GM18520 (cell line): ENCODE data around the gene SPATA6L.

Experiments
- ATAC-seq: cut with Tn5 transposase; IDR thresholded peaks from one replicate; pipeline ENCODE4 v1.9.1; 2021; ENCODE audit not compliant: unreplicated experiment

The SPATA6L gene

DNA sequence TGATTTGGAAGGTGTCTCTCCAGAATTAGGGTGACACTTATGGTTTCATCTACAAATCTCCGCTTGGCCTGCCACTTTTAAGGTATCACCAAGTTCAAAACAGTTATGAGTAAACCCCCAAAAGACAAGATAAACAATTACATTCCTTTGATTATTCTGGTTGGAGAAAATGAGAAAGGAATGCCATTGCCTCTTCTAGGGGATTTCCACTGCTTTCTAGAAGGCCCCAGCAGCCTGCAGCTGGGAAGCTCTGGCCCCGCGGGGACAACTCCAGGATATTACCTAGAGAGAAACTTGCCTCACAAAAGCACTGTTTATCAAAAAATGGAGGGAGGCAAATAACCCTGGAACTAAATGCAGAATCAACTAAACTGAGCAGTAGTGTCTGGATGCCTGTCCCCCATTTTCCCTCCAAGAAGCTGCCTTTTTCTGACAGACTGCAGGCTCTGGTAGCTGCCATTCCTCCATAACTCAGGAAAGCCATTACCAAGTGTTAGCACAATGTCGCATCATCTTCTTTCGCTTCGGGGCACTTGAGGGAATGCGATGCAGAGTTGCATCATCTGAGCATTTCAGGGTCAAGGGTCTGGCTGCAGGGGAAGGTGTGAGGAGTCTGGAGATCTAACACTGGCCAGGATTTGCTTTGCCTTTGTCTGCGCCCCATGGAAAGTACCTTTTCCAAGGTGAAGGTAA is 75.7 kb downstream of the SPATA6L start:
- ATAC-seq: no peak

DNA sequence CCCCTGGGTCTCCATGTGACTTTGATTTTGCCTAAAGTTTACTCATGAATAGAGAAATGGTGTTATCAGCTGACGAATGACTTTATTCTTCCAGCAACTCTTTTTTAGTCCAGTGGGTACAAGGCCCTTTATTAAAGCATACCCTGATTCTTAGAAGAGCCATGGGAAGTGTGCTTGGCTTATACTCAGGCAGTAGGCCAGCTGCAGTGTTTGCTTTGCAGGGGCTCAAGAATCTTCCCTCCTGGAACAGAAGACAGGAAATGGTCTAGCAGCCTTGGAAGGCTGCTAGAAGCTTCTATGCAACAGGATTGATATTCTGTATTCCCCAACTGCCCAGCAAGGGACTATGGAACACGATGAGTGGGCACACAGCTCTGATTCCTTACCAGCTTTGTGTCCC is 77.6 kb downstream of the SPATA6L start:
- ATAC-seq: no peak

DNA sequence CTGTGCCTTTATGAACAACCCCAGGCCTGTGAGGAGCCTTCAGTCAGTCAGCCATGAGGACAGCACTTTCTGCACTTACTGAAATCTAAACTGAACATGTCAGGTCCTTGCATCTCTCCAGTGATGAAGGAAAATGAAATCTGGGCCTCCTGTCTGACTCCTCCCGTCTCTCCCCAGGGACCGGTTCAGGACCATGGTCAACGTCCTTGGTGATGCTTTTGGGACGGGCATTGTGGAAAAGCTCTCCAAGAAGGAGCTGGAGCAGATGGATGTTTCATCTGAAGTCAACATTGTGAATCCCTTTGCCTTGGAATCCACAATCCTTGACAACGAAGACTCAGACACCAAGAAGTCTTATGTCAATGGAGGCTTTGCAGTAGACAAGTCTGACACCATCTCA is 81.1 kb downstream of the SPATA6L start:
- no peak for ATAC-seq

DNA sequence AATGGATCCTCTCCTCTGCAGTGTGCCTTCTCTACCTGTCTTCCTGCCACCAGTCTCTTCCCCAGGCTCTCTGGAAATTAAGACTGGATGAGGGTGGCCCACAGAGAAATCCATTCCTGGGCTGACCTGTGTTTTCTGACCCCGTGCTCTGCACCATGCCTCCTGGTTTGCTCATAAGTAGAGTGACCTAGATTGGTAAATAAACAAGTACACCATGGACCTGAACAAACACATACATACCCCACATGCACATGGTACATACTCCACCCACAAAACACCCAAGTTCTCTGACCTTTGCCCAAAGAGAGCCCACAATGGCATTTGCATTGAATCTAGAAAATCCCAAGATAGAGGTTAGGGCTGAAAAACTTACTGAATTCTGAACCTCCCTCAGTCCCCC is 81.6 kb downstream of the SPATA6L start:
- ATAC-seq: no peak

DNA sequence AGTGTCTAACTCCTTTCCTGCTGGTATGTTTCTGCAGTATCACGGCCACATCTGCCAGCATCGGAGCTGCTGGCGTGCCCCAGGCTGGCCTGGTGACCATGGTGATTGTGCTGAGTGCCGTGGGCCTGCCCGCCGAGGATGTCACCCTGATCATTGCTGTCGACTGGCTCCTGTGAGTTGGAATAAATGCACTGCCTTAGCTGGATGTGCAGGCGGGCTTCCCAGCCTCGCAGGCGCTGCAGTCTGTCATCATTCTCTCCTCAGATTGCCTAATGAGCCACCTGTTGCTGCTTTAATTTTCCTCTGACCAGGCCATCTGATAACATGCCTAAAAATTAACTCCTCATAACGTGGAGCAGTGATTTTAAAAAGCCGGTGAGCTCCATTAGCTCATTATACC is 83.3 kb downstream of the SPATA6L start:
- ATAC-seq: no peak

DNA sequence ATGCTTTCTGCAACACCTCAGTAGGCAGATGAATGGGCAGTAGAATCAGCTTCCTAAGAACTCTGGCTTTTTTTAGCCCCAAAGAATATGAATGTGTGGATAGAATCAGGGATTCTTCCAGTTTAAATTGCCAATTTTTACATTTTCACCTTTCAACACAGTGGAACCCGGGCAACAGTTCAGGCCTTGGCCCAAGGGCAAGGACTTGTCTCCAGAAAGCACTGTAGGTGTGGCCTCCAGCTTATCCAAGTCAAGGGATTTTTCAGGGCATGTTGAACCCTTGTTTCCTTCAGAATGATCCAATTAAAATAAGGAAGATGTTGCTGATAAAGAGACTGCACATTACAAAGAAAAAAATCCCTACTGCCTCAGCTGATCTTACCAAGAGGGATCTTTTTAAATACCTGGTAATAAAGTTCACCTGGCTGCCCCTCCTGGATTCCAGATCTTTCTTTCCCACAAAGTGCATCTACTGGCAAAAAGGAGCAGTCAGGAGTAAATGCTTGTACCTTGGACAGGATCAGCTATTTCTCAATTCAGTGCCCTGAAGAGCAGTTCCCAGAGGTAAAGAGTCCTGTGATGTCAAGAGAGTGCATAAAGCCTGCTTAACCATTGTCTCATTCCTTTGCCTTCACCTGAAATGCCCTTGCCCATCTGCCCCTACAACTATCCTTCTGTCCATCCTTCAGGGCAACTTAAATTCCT is 84.3 kb downstream of the SPATA6L start:
- ATAC-seq: no peak

DNA sequence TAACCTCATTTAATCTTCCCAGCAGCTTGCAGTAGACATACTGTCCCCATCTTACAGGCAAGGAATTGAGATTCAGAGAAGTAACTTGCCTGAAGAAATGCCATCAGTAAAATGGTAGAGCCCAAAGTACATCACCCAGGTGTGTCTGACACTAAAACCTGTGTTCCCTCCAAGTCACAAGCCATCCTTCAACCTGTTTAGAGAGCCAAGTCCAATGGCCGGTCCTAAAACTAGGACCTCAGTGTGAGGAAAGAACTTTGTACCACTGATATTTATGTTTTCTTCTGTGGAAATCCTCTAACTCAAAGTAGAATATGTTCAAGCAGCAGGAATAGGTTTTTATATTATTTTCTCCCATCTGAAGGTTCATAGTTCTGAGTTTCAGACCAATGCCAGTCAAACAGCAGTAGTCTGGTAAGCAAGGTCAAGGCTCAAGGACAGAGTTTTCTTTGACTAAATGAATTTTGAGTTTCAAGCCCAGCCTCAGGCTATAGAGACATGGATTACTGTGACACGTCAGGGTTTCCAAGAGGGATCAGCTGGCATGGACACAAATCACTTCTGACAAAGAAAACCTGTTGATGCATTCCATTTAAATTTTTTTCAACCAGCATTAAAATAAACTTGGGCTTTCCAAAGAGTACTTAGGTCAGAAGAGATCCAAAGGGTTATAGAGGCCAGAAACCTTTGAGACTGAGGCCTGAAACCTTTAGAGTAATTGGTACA is 85.1 kb downstream of the SPATA6L start:
- ATAC-seq: no peak

DNA sequence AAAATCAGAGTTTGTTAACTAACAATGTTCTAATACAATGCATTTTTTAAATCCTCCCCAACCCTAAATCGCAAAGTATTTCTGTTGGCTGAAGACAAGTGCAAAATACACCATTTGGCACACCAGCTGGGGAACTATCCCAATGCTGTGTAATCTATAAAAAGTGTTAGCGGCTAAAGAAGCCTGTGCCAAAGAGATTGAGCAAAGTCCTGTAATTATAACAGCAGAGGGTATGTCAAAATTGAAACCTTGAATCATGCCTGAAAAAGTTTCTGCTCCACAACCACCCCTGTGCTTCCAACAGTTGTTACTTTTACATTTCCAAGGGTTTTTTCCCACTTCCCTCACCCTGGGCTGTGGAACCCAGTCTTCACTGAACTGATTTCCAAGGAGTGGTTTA is 87.3 kb downstream of the SPATA6L start:
- no peak for ATAC-seq

DNA sequence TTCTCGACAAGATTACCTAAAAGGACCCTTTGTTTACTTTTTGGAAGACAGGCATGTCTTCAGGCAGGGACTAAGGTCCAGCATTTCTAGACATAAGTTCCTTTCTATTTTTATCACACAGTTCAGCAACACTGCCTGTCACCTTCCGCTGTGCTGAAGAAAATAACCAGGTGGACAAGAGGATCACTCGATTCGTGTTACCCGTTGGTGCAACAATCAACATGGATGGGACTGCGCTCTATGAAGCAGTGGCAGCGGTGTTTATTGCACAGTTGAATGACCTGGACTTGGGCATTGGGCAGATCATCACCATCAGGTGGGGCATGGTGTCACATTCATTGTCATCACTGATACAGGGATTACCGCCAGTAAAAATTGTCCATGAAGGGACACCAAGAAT is 89.8 kb downstream of the SPATA6L start:
- no peak for ATAC-seq

DNA sequence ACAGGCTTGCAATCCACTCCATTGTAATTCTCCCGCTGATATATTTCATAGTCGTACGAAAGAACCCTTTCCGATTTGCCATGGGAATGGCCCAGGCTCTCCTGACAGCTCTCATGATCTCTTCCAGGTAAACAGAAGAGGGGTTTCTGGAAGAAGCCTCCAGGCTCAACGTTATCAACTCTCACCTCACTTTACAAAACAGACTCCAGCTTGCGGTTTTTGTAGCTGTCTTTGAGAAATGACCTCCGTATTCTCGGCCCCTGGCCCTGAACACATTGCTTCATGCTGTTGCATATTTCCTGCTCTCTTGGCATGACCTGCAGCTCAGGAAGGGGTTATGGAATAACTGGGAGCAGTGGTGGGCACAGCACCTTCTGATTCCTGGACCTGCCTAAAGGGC is 90.3 kb downstream of the SPATA6L start:
- no peak for ATAC-seq

DNA sequence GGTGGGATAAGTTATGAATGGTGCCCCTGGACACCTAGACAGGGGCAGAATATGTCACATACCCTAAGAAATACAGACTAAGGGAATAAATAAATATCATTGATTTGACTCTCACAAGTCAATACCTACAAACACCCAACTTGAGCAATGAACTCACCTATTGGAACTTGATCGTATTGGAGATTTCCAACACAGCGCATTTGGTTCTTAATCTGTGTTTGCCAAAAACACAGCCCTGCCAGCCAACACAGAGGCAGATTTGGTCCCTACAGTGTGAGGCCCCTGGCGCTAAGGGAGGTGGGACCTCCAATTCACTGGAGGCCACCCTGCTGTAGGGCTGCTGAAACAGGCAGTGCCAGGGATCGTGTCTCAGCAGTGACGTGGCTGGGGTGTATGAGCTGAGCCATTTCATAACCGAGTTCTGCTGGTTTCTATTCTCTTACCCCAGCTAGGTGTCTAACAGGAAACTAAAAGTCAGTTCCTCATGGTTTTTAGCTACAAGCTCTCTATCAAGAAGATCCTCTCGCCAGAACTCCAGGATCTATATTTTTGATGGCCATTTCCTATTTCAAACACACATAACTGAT is 91.5 kb downstream of the SPATA6L start:
- peak; percentile 89 for ATAC-seq

DNA sequence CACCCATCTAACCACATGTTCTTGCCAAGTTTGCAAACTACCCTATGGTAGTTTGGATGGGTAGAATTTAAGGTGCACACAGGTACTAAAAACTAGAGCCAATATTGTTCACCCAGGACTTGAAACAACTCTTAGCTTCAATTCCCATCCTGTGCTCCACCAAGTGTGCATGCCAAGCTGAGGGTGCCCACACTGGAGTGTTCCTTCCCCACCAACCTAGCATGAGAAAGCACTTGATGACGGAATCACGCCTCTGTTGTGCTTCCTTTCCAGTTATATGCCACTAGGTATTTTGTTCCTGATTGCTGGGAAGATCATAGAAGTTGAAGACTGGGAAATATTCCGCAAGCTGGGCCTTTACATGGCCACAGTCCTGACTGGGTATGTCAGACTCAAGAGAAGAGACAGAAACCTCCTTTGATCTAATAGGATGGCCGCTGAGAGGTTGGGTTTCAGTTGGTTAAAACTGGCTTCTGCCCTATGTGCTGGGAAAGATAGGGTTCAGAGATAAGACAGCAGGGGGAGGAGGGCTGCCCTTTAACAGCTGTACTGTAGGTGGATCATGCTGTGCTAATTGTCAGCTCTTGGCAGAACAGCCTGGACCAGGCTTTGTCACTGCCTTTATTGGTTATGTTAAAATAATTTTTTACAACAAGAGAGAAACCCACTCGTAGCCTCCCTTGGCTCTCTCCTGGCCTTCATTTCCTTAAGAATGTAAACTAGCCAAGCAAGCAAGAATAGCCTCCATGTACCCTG is 92.5 kb downstream of the SPATA6L start:
- ATAC-seq: no peak

DNA sequence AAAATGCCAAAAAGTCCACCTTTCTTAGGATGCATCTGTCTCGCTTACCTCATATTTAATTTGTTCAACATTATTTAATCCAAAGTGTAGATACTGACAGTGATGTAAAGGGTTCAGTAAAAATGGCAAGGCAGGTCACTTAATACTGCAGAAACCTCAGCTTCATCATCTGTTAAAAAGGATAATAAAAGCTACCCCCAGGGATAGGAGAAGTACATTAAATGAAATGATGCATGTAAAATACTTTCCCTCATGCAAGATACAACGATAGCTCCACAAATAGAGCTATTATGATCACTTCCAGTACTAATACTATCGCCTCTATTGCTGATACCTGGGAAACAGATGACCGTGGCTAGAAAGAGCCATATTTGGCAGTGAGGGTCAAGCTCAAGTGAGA is 93.1 kb downstream of the SPATA6L start:
- no peak for ATAC-seq

DNA sequence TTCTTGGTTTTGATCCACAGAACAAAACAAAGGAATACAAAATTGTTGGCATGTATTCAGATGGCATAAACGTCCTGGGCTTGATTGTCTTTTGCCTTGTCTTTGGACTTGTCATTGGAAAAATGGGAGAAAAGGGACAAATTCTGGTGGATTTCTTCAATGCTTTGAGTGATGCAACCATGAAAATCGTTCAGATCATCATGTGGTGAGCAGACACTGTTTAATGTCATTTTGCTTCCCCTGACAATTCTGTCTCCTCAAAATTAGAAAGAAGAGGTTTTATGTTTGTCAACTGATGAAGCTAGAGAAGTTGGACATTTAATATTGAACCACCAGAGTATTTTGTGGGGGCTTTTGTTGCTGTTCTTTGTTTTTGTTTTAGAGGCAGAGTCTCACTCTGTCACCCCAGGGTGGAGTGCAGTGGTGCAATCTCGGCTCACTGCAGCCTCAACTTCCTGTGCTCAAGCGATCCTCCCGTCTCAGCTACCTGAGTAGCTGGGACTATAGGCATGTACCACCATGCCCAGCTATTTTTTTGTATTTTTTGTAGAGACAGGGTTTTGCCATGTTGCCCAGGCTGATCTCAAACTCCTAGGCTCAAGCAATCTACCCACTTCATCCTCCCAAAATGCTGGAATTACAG is 94.0 kb downstream of the SPATA6L start:
- no peak for ATAC-seq

DNA sequence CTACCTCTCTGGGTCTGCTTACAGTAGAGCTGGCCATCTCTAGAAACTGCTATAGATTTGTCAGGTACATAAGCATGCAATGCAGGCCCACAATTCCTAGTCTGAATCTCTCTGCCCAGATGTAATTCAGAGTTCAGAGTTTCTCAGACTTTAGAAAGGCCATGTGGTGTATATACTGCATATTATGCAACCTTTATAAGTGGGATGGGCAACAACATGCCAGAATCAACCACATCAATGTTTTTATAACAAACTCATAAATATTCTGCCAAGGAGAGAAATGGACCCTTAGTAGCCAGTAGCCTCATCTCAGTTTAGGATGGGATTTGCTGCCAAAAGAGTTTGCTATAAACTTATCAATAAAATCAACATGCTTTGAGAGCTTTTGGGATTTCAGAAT is 97.2 kb downstream of the SPATA6L start:
- ATAC-seq: no peak

DNA sequence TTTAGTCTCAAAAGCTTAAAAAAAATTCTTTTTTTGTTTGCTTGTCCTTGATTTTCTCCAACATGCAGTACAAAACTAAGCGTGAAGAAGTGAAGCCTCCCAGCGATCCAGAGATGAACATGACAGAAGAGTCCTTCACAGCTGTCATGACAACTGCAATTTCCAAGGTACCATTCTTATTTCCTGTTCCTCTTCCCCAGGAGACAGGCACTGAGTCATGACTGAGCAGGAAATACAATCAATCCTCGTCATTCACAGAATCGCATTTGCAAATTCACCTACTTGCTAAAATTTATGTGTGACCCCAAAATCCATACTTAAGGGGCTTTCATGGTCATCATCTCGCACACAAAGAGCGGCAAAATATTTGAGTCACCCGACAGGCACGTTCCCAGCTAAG is 98.7 kb downstream of the SPATA6L start:
- ATAC-seq: no peak

DNA sequence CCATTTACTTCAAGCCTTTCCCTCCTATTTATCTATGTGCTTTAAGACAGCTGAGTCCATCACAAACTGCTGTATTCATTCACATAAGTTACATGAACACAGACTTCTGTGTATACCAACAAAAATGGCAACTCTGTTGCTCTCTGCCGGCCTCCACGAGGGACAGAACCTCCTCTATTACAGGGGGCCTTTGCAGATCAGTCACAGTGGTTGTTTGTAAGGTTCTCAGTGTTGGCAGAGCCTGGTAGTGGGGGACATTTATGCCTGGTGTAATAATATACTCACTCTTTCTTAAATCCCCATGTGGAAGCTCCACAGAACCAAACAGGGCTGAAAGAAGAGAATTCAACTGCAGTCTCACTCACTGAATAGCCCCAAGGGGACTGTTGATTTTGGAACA is 99.5 kb downstream of the SPATA6L start:
- no peak for ATAC-seq

DNA sequence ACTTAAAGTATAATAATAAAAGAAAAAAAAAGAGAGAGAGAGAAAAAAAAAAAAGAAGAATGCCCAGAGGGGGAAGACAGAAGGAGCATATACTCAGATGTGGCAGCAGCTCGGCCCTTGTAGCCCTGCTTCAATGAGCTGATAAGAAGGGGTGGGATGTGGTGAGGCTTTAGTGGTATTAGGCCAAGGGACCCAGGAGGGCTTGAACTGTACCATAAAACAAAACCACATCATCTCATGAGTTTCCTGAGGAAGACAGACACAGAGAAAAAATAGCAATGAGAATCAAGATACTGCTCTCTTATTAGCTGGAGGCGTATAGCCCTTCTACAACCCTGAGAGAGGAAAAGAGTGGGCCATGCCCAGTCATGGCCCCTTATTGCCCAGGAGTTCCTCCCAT is 103.2 kb downstream of the SPATA6L start:
- ATAC-seq: no peak

DNA sequence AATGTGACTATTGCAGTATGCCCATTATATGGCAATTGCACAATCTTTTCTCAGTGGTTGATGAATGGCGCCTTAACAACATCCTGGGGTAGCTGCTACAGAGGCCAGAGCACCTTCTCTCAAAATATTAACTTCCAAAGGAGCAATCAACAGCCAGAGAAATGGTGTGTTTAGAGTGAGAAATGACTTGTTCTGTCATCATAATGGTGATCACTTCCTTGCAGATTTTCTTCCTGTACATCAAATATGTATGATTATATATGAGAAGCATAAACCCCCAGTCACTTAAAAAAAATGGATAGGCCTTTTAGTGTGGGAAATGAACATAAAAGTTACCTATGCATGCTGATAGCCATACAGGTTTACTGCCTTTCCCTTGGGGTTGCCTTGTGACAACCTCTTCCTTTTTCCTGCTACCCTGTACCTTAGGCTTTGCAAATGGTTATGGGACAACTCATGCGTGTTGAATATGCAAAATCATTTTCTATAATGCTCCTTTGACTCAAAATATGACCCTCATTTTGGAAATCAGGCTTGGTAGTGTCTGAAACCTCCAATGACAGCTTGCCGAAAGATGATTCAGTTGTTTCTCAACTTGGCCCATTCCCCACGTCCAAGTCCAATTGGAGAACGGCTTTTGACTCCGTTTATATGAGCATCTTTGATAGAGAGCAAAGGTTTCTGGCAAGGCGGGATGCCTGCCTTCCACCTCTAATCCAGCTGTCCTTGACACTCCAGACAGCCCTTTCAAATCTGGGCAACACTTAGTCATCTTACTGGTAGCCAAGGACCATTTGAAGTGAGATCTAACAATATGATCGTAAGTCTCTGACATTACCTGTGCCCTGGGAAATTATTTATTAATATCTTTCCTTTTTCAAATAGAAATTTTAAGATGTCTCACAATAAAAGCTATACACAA is 106.8 kb downstream of the SPATA6L start:
- no peak for ATAC-seq
